H1 (cell line): ENCODE measurements around the gene MCEMP1. TPM values are rescaled to one million over a fixed set of nuclear protein-coding genes. Genes with fewer than 3 reads are reported as not detected.

Experiments used
- CTCF ChIA-PET: fragments of 300-600 bp; sonication (Branson Sonifier 250); formaldehyde crosslinking; loops from one replicate; lab custom pipeline; 2021; ENCODE audit not compliant: partially characterized antibody; lab: Charles Lee
- POLR2A ChIA-PET: fragments of 300-600 bp; sonication (Branson Sonifier 250); formaldehyde crosslinking; loops from one replicate; lab custom pipeline; 2021; ENCODE audit warnings: inconsistent platforms; ENCODE audit not compliant: partially characterized antibody; lab: Charles Lee
- DNase-seq, 2 experiments: peaks; one replicate each; pipeline versions ENCODE4 v3.0.0 to v3.0.0-alpha.2; 2010 to 2022; ENCODE audit warnings: low spot score in 2 of 2, low read depth in 1 of 2, mixed read lengths in 1 of 2
- FAIRE-seq: peaks from 2 replicates; lab custom pipeline; 2011; peaks lifted over from hg19 to GRCh38; lab: Jason Lieb, UNC
- H2AFZ ChIP-seq: 2 replicates; pipeline ENCODE4 v1.8.1; 2012; ENCODE audit warnings: low read length, inconsistent platforms
- H2AK5ac ChIP-seq: 2 replicates; pipeline ENCODE4 v1.6.1; 2013; ENCODE audit warnings: low read depth, low read length
- H2BK120ac ChIP-seq: replicated peaks from 2 replicates; pipeline ENCODE3; 2013; ENCODE audit warnings: low read depth, low read length, inconsistent platforms
- H2BK12ac ChIP-seq: 2 replicates; pipeline ENCODE4 v1.6.1; 2013; ENCODE audit warnings: low read depth, low read length
- H2BK15ac ChIP-seq: 2 replicates; pipeline ENCODE4 v1.6.1; 2013; ENCODE audit warnings: low read length
- H2BK20ac ChIP-seq: 2 replicates; pipeline ENCODE4 v1.6.1; 2013; ENCODE audit warnings: low read length
- H2BK5ac ChIP-seq: 2 replicates; pipeline ENCODE4 v1.6.1; 2013; ENCODE audit warnings: low read depth, low read length
- H3K14ac ChIP-seq: 2 replicates; pipeline ENCODE4 v1.6.1; 2013; ENCODE audit warnings: inconsistent platforms; ENCODE audit not compliant: insufficient read length
- H3K18ac ChIP-seq: 2 replicates; pipeline ENCODE4 v1.6.1; 2013; ENCODE audit warnings: low read length; ENCODE audit errors: extremely low read depth
- H3K23ac ChIP-seq: 2 replicates; pipeline ENCODE4 v1.6.1; 2013; ENCODE audit warnings: inconsistent platforms; ENCODE audit not compliant: insufficient read length
- H3K23me2 ChIP-seq: 2 replicates; pipeline ENCODE4 v1.6.1; 2013; ENCODE audit warnings: low read depth, low read length
- H3K27ac ChIP-seq: 2 replicates; pipeline ENCODE4 v1.6.1; 2011; ENCODE audit warnings: low read depth, low read length, inconsistent platforms
- H3K27me3 ChIP-seq, 4 experiments: replicated peaks in 1 of 4; 1 replicate in 1 of 4; 2 replicates in 3 of 4; pipeline versions ENCODE4 v1.6.1 to v1.8.1; 2011 to 2013; ENCODE audit warnings: low read length in 3 of 4, mild to moderate bottlenecking in 3 of 4, inconsistent platforms in 2 of 4, mixed read lengths in 2 of 4, moderate library complexity in 1 of 4; ENCODE audit not compliant: control insufficient read depth in 3 of 4, insufficient read depth in 3 of 4; ENCODE audit errors: extremely low read depth in 1 of 4
- H3K36me3 ChIP-seq, 4 experiments: 2 replicates each; pipeline versions ENCODE4 v1.6.1 to v1.8.1; 2011 to 2013; ENCODE audit warnings: mild to moderate bottlenecking in 4 of 4, low read length in 3 of 4, moderate library complexity in 2 of 4, control low read depth in 1 of 4, inconsistent platforms in 1 of 4; ENCODE audit not compliant: insufficient read depth in 4 of 4, control insufficient read depth in 2 of 4
- H3K4ac ChIP-seq: replicated peaks from 2 replicates; pipeline ENCODE3; 2013; ENCODE audit warnings: low read length, low read depth, mixed read lengths, inconsistent platforms; ENCODE audit not compliant: insufficient read length
- H3K4me1 ChIP-seq, 4 experiments: replicated peaks in 1 of 4; 1 replicate in 1 of 4; 2 replicates in 3 of 4; pipeline versions ENCODE4 v1.6.1 to v1.8.1; 2011 to 2013; ENCODE audit warnings: low read length in 3 of 4, inconsistent platforms in 2 of 4, mixed read lengths in 1 of 4; ENCODE audit not compliant: insufficient read depth in 4 of 4, control insufficient read depth in 3 of 4
- H3K4me2 ChIP-seq, 2 experiments: 2 replicates each; pipeline versions ENCODE4 v1.6.1 to v1.8.1; 2011 to 2013; ENCODE audit warnings: low read depth in 2 of 2, low read length in 2 of 2, control low read depth in 1 of 2, inconsistent platforms in 1 of 2, mild to moderate bottlenecking in 1 of 2; ENCODE audit not compliant: insufficient read depth in 1 of 2
- H3K4me3 ChIP-seq, 4 experiments: fragments of 200-600, 300-600 bp in 1 of 4; sonication (generic), shearing (Covaris generic), sonication (Bioruptor Twin) in 1 of 4; 2 replicates each; pipeline versions ENCODE4 v1.5.1 to v1.8.1; 2011 to 2016; ENCODE audit warnings: low read length in 4 of 4, low read depth in 3 of 4, control low read depth in 2 of 4, inconsistent platforms in 2 of 4, mild to moderate bottlenecking in 2 of 4, mixed read lengths in 1 of 4, moderate library complexity in 1 of 4; ENCODE audit not compliant: insufficient read depth in 2 of 4; ENCODE audit errors: extremely low read depth in 1 of 4
- H3K56ac ChIP-seq: replicated peaks from 2 replicates; pipeline ENCODE3; 2013; ENCODE audit warnings: low read depth, mild to moderate bottlenecking, mixed read lengths, low read length, inconsistent platforms; ENCODE audit not compliant: insufficient read length
- H3K79me1 ChIP-seq: 2 replicates; pipeline ENCODE4 v1.6.1; 2013; ENCODE audit warnings: low read depth, low read length, control low read depth
- H3K79me2 ChIP-seq, 2 experiments: 2 replicates each; pipeline versions ENCODE4 v1.6.1 to v1.8.1; 2012 to 2013; ENCODE audit warnings: low read length in 2 of 2, mild to moderate bottlenecking in 2 of 2, inconsistent platforms in 1 of 2; ENCODE audit not compliant: insufficient read depth in 2 of 2, control insufficient read depth in 1 of 2
- H3K9ac ChIP-seq, 4 experiments: replicated peaks in 1 of 4; 1 replicate in 1 of 4; 2 replicates in 3 of 4; pipeline versions ENCODE4 v1.6.1 to v1.8.1; 2011 to 2013; ENCODE audit warnings: low read depth in 3 of 4, low read length in 3 of 4, control low read depth in 2 of 4, mild to moderate bottlenecking in 2 of 4, moderate library complexity in 2 of 4, inconsistent platforms in 1 of 4; ENCODE audit errors: extremely low read depth in 1 of 4
- H3K9me3 ChIP-seq, 2 experiments: 2 replicates each; pipeline versions ENCODE4 v1.6.1 to v1.8.1; 2012 to 2013; ENCODE audit warnings: mild to moderate bottlenecking in 2 of 2, moderate library complexity in 2 of 2, control low read depth in 1 of 2, inconsistent platforms in 1 of 2, low read depth in 1 of 2, low read length in 1 of 2, mixed read lengths in 1 of 2; ENCODE audit not compliant: insufficient read depth in 2 of 2
- H4K20me1 ChIP-seq, 2 experiments: replicated peaks in 1 of 2; 2 replicates each; pipeline versions ENCODE3 to v1.8.1; 2011 to 2013; ENCODE audit warnings: inconsistent platforms in 2 of 2, low read length in 2 of 2, mild to moderate bottlenecking in 1 of 2; ENCODE audit not compliant: insufficient read depth in 2 of 2, control insufficient read depth in 1 of 2
- H4K5ac ChIP-seq: 2 replicates; pipeline ENCODE4 v1.6.1; 2013; ENCODE audit warnings: low read length, low read depth, mixed read lengths, inconsistent platforms; ENCODE audit not compliant: insufficient read length
- H4K8ac ChIP-seq: 2 replicates; pipeline ENCODE4 v1.8.0; 2013; ENCODE audit warnings: mild to moderate bottlenecking, moderate library complexity, low read length, inconsistent platforms; ENCODE audit not compliant: insufficient read depth; ENCODE audit errors: extremely low read depth
- H4K91ac ChIP-seq: replicated peaks from 2 replicates; pipeline ENCODE3; 2013; ENCODE audit warnings: low read length, mixed read lengths, inconsistent platforms; ENCODE audit not compliant: insufficient read length
- WGBS, 2 experiments: shearing (Covaris generic) in 1 of 2; methylation state at CpG; one replicate each; pipeline versions ENCODE4 v1.1.6 to v1.1.7; 2013 to 2015; ENCODE audit warnings: low lambda C conversion rate in 2 of 2, mixed read lengths in 2 of 2, inconsistent platforms in 1 of 2, low coverage in 1 of 2, missing lambda C conversion rate in 1 of 2; ENCODE audit not compliant: insufficient replicate concordance in 2 of 2, insufficient coverage in 1 of 2, insufficient read length in 1 of 2; ENCODE audit errors: extremely low coverage in 1 of 2, missing lambda C conversion rate in 1 of 2; 5-methylcytosine and 5-hydroxymethylcytosine counted together
- polyA plus RNA-seq, 7 experiments: library from polyadenylated mRNA; depleted of rRNA in 3 of 7; stranded (reverse) in 5 of 7; unstranded in 2 of 7; fragments of >200 nt in 5 of 7; fragments of 200-250 nt in 2 of 7; gene quantifications; 1 replicate in 5 of 7; 2 replicates in 1 of 7; 4 replicates in 1 of 7; pipeline versions ENCODE4 v1.2.1 to v1.2.3, GENCODE V29; 2011 to 2013; ENCODE audit warnings: missing spikeins in 2 of 7, mixed read lengths in 2 of 7
- total RNA-seq: library from RNA; stranded (reverse); fragmentation: NEBNext Ultra II Directional; extraction: Animal tissue kit (Norgen Biotek cat#: 25700); gene quantifications from 2 replicates; pipeline ENCODE4 v1.2.1, GENCODE V29; 2021

Gene MCEMP1
- total and polyA plus RNA-seq, 2 of the 8 experiments (the other 6 are each of a cell fraction or from before 2014, with no cell fraction given), result not detected

- Histone ChIP-seq H3K9me3 (no peaks in the 10 kb centered on the region), H3K4ac (no peak overlapping the region), H3K79me2 (no peaks in the 10 kb centered on the region), H2BK5ac (no peak overlapping the region), H2BK12ac (no peak overlapping the region), H3K4me1 (peaks cover 0 to 2% (median 0%) of the 10 kb centered on the region in 4 experiments; a peak in 4 of 7 replicates), H3K9ac (no peak overlapping the region), H3K27ac (no peak overlapping the region), H4K8ac (peak overlapping the region; percentile 79; the same call in 1 of the 2 replicates), H3K18ac (no peak overlapping the region), H3K4me3 (no peak overlapping the region), H4K5ac (no peak overlapping the region), H2BK120ac (no peak overlapping the region), H2AFZ (no peak overlapping the region), H2BK15ac (no peak overlapping the region), H3K36me3 (no peaks in the 10 kb centered on the region), H4K91ac (no peak overlapping the region), H3K79me1 (no peaks in the 10 kb centered on the region), H3K4me2 (no peak overlapping the region), H3K27me3 (peaks cover 2 to 15% (median 6%) of the 10 kb centered on the region in 4 experiments), H3K23ac (no peak overlapping the region), H3K23me2 (0 out of 2 replicates have a peak, but pooled peaks cover 2% of the 10 kb centered on the region), H3K14ac (no peak overlapping the region), H2BK20ac (no peak overlapping the region), H4K20me1 (peaks cover 0 to 1% of the 10 kb centered on the region in 2 experiments), H3K56ac (no peak overlapping the region), H2AK5ac (no peak overlapping the region)
- POLR2A ChIA-PET, result interaction anchor here (1.0 kb wide), 2 partner anchors 10 to 22 kb away, joined by 3 read pairs; no protein-coding TSS in a partner anchor
- 84% methylated on average over 8 of the region's 8 CpGs; no CpG with 5 or more reads in 1 of the 2 experiments for WGBS, 2 experiments
- CTCF ChIA-PET, result interaction anchor here (0.7 to 2.7 kb wide), 5 partner anchors 11 to 139 kb away, joined by 4 to 10 read pairs (median 7); partner anchors contain the start of genes RETN and TRAPPC5
- no peak for FAIRE-seq
- no peak for DNase-seq
Measured at GRCh38 chr19:7655581-7655980, 21.3 kb upstream of the MCEMP1 start.
